ENCODE results near the gene INHBA.

The INHBA gene

GRCh38 chr7:41711283-41712064, 8.6 kb upstream of the INHBA start:
- DNase-seq (ENCODE audit: low spot score) = no peak

DNA sequence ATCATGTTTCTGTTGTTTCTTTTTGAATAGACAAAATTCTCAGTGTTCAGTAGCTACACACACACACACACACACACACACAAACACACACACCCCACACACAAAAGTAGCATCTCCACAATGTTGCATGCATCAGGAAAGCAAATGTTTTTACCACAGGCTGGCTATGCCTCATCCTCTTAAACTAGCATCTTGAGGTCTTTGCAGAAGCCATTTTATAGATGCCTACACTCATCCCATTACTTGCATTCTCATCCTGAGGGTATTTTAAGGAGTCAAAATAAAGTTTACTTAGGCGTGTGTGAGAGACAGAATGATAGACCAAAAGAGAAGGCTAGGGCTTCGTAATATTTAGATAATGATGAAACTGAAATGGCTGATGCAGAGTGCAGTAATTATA, 7.9 kb upstream of the INHBA start:
- no peak for DNase-seq (ENCODE audit: low spot score)

DNA sequence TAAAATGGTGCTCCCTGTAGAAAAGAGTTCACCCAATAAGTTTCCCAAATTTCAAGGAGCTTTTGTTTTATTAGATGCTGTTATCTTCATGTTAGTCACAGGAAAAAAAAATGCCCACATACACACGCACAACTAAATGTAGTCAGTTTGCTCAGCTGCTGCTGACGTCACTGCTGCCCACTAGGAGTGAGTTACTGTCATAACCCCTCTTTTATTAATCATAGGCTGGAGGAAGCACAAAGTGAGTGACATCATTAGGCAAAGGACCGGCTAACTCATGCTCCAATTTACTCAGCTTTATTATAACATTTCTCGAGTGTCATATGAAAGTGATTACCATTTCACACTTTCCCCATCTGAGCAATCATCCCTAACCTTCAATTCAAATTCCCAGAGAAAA, 6.7 kb upstream of the INHBA start:
- DNase-seq (ENCODE audit: low spot score) = peak; percentile 67

DNA sequence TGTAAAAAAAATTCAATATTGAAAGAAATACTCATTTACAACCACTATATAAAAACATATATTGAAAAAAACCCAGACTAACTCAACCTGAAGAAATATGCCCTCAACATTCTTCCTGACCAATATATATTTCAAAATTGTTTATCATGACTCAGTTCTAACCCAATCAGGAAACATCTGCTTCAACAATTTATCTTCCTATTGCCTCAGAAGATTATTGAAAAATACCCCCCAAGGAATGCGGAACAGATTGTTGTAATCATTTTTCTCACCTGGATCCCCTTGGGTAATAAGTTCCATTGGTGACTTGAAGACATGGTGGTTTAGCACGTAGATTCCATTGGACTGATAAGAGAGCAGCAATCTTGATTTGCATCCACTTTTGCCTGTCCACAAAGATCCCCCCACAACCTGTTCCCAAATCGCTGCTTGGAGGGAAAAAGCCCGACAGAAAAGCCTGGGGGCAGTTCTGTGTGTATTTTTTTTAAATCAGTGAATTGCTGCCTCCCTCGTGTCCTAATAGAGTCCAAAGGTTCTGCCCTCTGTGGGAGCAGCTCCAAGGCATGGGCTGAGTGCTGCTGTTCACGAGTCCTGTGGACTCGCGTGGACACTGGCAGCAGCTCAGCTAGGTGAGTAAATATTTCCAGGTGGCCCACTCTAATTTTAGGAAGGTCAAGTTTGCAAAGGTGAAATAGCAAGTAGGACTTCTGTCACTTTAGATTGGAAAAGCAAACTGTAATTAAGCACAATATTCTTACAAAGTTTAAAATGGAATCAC, 5.9 kb upstream of the INHBA start:
- no peak for DNase-seq (ENCODE audit: low spot score)

DNA sequence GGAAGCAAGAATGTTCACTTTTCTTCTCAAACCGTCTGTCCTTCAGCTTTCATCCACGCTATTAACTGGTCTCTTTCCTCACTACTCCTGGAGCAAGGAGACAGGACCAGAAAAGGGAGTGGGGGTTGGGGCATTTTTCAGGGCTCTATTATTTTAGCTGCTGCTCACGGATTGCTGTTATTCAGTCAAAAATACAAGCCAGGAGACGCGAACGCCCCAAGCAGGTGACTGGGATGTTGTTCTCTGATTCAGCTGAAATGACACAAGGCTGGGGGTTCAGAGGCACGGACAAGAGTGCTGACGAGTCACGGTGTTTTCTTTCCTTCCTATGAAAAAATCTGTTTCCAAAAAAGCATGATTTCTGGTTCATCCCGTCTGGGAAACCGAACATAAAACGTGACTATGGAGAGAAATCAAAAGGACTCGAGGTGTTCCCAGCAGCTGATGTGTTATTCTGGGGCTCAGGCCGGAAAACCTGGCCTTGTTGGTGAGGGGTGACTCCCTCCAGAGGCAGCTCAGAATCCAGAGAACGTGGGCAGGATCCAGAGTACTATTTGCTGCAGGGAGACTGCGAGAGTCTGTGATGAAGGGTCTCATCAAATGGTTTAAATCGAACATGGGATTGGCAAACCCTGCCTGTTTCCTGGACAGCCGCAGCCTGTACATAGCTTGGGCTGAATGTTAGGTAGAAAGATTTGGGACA, 3.5 kb upstream of the INHBA start:
- no peak for DNase-seq (ENCODE audit: low spot score)

DNA sequence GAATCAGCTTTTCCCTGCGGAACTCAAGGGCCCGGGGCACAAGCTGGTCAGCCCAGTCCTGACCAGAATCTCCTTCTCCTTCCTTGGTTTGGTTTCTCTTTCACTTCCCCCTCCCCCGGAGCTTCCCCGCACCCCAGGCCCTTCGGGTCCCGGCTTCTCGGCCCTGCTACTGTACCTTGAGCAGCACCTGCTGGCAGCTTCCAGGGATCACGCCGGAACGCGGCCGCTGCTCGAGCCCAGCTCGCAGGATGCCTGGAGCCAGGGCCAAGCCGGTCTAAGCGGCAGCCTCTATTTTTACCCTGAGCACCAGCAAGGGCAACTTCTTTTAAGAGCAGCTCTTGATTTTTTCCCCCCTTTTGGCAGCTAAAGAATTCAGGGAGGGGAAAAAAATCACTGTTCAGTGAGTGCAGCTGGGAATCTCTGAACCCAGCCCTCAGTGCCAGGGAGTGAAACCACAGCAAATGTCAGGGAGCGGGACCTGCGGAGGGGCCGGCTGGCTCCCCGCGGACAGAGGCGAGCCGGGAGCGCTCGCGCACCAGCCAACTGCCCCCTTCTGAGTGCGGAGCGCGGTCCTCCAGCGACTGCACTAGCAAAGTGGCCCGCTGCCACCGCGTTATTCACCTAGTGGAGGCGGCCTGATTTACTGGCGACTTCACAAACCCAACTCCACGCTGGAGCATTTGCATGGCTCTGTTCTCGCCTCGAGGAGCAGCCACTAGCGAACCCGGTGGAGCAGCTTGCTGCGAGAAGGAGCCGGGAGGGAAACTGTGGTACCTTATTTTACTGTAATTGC, 2.4 kb upstream of the INHBA start:
- peak; percentile 91 for DNase-seq (ENCODE audit: low spot score)

- DNase-seq (ENCODE audit: low spot score) = no peak
These were observed 1.6 kb downstream of the INHBA start for GRCh38 chr7:41701068-41701941.

- DNase-seq (ENCODE audit: low spot score) = no peak
These were observed 2.8 kb downstream of the INHBA start for GRCh38 chr7:41700044-41700471.

GRCh38 chr7:41699516-41699915, 3.4 kb downstream of the INHBA start:
- DNase-seq (ENCODE audit: low spot score) = no peak

DNA sequence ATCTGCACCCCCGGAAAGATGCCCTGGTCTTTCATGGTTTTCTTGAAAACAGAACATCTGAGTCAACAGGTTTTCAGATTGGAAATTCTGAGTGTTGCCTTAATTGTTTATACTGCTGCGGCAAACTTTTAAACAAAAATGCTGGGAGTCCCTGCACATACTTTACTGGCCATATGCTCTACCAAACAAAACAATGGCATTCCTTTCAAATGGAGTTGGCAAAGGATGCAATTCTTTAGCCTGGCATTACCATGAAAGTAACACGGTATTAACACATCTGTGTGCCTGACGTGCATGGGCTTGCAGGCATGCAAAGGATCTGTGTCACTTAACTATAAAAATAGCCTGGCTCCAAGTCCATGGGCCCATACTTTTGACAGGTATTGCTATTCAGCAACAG, 4.2 kb downstream of the INHBA start:
- no peak for DNase-seq (ENCODE audit: low spot score)

- DNase-seq (ENCODE audit: low spot score) = no peak
These were observed 4.8 kb downstream of the INHBA start for GRCh38 chr7:41698114-41698513.

DNA sequence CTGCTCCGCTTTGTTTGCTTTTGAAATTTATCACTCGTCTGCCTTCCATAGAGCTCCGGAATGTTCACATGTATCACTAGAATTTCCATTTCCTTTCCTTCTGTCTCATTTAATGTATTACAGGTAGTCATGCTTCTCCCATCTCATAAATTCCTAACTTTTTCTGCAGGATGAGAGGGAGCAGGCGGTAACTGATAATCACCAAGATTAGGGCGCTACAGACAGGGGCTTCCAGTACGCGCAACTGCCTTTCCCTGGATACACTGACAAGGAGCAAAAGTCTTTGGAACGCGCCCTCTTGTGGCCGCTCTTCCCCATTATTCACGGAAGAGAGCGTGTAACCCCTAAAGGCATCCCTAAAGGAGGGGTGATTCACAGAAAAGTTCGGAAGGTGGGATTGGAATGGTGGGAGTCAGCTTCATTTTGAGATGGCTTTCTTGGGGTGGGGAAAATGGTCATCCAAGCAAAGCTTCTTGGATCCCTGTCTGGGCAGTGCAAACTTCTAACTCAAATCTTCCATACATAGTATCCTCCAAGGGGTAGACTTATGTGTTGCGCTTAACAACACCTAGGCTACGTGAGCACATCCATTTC, 6.5 kb downstream of the INHBA start:
- peak; percentile 65 for DNase-seq (ENCODE audit: low spot score)

DNA sequence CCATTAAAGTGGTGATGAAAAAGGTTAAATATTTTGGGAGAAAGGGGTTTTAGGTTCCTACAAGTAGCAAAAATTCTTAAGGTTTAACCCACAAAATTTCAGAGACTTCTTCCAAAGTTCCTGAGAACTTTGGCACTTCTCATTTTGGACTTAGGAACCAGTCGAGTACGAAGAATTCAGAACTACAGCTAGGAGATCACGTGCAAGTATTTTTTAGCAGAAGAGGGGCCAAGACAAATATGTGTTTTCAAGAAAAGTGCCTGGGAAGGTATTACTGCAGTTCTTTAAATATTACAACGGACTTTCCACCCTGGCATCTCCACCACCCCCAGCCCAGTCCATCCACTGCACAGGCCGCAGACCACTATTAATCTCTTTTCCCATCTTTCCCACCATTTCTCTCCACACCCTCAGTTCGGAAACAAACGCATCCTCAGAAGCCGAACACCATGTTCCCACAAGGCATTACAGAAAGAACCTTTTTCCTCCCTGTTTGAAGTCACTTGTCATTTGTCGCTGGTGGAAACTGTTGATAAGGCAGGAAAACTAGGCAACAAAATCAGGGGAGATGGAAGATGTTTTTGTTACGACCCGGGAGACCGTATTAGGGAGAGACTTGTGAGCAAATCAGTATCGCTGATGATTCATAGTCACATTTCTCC, 7.1 kb downstream of the INHBA start:
- DNase-seq (ENCODE audit: low spot score) = peak; percentile 63

GRCh38 chr7:41694495-41694894, 8.4 kb downstream of the INHBA start:
- DNase-seq (ENCODE audit: low spot score) = no peak

- DNase-seq (ENCODE audit: low spot score) = no peak
These were observed 9.5 kb downstream of the INHBA start for GRCh38 chr7:41693150-41693997.

DNA sequence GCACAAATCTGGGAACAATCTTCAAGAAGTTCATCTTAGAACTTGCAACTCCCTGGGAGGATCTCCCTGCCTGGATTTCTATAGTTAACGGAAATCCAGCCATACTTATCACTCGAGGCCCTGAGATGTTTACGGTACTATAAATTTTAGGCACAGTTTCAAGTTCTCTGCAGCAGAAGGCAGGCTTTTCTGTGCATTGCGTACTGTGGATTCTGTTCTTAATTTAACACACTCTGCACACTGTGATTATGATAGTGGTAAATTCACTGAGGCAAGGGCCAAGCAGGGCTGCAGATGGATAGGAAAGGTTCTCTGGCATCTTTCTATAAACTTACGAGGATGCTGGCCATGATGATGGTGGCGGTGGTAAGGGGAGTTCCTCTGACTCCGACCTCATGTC, 10.6 kb downstream of the INHBA start:
- no peak for DNase-seq (ENCODE audit: low spot score)

DNA sequence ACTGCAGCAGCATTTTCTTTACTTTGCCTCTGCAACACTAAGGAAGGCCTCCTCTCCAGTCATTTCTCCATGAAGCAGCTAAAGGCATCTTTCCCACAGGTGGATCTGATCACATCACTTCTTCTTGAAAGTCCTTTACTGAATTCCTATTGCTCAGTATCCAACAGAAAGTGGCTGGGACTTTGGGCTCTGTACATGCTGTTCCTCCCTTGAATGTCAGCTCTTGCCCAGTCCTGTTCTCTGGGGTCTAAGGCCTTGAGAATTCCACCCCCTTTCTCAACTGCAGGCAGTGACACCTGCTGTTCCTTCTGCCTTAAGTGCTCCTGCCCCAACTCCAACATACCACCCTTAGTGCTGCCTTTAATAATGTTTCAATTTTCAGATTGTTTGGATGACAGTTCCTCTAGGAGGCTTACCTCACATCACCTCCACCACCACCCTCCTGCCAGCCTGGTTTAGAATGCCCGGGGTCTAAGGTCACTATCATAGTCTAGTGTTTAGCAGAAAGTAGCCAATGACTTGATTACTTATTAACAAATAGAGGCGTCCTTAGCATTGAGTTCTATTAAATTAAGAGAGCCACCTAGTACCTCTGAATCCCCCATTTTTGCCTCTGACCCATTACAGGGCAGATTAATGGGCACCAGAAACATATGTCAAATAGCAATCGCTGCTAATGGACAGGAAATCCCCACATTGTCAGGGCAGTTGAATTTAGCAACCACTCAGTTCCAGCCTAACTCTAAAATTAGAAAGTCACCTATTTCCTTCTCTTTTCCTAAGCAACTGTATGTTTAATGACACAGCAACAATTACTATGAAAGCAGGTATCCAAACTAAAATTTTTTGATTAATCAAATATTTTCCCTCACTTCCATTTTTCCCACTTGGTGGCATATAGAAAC, 11.4 kb downstream of the INHBA start:
- DNase-seq (ENCODE audit: low spot score) = no peak

DNA sequence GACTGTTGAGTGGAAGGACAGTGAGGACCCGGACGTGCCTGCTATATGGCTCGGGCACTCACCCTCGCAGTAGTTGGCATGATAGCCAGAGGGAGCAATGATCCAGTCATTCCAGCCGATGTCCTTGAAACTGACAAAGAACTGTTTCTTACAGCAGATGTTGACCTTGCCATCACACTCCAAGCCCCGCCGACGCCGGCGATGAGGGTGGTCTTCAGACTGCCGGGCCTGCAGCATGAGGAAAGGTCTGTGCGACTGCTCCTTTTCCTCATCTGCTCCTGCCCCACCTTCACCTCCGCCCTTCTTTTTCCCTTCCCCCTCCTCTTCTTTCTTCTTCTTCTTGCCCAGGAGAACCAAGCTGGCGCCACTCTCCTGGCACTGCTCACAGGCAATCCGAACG, 13.1 kb downstream of the INHBA start:
- no peak for DNase-seq (ENCODE audit: low spot score)

All from AG08395 (cell line).